ENCODE measurements around the gene BIK.

GRCh38 chr22:43096420-43096819 is 14.1 kb upstream of the BIK start:
- TF ChIP-seq ESRRA (CRISPR knock-in tag; IDR thresholded peaks at IDR 0.05; ENCODE audit: borderline replicate concordance), result no peak
- TF ChIP-seq CTCF (IDR thresholded peaks at IDR 0.05), result no peak
- TF ChIP-seq TEAD4 (CRISPR knock-in tag; IDR thresholded peaks at IDR 0.05), result no peak
- TF ChIP-seq ZNF416 (CRISPR knock-in tag; IDR thresholded peaks at IDR 0.05), result no peak
- no peak for TF ChIP-seq AR (CRISPR knock-in tag; IDR thresholded peaks at IDR 0.05)
- TF ChIP-seq MYBL2 (CRISPR knock-in tag; IDR thresholded peaks at IDR 0.05), result no peak
- no peak for TF ChIP-seq STAT6 (CRISPR knock-in tag; conservative IDR thresholded peaks at IDR 0.05; ENCODE audit: low read depth)
- TF ChIP-seq NFYB (CRISPR knock-in tag; conservative IDR thresholded peaks at IDR 0.05; ENCODE audit: low read depth), result no peak
- TF ChIP-seq IRF2 (CRISPR knock-in tag; IDR thresholded peaks at IDR 0.05; ENCODE audit: borderline replicate concordance, low read depth), result no peak
- TF ChIP-seq RORB (CRISPR knock-in tag; IDR thresholded peaks at IDR 0.05), result no peak

Data from WTC11 (cell line).